NCI-H1105 (cell line): ENCODE data around the gene ANO6.
"Not testable (repeated sequence)": the region's sequence is repeated elsewhere in the genome, so short reads cannot be mapped to it uniquely, and the experiment has no call there.

Source experiments
- DNase-seq: peaks from one replicate; lab custom pipeline; 2025; lab: John Stamatoyannopoulos, UW

The ANO6 gene, protein sequence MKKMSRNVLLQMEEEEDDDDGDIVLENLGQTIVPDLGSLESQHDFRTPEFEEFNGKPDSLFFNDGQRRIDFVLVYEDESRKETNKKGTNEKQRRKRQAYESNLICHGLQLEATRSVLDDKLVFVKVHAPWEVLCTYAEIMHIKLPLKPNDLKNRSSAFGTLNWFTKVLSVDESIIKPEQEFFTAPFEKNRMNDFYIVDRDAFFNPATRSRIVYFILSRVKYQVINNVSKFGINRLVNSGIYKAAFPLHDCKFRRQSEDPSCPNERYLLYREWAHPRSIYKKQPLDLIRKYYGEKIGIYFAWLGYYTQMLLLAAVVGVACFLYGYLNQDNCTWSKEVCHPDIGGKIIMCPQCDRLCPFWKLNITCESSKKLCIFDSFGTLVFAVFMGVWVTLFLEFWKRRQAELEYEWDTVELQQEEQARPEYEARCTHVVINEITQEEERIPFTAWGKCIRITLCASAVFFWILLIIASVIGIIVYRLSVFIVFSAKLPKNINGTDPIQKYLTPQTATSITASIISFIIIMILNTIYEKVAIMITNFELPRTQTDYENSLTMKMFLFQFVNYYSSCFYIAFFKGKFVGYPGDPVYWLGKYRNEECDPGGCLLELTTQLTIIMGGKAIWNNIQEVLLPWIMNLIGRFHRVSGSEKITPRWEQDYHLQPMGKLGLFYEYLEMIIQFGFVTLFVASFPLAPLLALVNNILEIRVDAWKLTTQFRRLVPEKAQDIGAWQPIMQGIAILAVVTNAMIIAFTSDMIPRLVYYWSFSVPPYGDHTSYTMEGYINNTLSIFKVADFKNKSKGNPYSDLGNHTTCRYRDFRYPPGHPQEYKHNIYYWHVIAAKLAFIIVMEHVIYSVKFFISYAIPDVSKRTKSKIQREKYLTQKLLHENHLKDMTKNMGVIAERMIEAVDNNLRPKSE

DNA sequence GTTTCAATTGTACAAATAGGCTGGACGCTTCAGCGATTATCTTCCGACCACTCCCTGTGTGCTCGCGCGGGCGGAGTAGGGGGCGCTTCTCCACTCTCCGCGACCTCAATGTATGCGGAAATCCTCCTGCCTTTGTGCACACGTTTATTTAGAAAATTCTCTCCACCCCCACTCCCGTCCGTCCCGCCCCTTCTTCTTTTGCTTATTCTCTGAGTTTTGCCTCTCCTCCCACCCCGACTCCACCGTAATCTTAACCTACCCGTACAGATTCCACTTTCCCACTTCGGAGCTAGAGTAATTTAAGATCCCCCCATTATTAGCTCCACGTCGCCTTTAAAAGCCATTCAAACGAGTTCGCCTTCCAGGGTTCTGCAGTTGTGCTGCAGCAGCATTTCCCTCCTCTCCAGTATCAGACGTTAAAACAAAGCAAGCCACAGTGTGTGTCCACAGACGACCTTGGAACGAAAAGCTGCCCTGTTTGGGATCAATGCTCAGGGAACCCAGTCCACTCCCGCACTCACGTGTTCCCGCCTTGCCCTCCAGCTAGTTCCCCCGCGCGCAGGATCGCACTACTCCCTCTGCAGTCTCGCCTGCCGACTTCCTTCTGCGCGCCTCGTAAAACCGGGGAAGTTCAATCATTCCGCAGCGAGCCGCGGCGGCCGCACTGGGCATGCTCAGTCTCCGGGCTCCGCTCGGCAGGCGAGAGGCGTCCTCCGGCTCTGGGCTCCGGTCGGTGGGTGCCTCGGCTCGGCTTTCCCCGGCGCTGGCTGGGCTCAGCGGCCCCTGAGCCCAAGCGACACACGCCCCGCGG lies at the start of gene ANO6:
TSS of gene ANO6 (plus strand) at position 677 of the 811 bp plus-strand sequence. CDS start 227 bp downstream, outside the sequence.
- DNase-seq, result peak; percentile 86

DNA sequence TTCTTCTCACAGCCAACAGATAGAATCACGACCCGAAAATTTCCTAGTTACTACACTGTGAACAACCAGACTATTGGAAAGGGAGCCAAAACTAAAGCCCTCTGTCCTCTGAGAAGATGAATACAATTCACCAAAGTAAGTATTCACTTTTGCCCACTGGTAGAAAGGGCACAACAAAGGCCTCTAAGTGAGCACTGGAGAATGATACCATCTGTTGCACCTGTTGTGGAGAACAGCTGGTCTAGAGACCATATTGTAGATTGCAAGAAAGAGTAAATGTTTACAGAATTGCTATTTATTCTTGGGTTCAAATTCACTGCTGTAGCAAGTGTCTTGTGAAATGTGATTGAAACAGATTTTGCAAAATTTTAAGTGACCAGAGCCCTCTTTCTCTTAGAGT lies 46.9 kb upstream of the ANO6 start:
- DNase-seq, result no peak

DNA sequence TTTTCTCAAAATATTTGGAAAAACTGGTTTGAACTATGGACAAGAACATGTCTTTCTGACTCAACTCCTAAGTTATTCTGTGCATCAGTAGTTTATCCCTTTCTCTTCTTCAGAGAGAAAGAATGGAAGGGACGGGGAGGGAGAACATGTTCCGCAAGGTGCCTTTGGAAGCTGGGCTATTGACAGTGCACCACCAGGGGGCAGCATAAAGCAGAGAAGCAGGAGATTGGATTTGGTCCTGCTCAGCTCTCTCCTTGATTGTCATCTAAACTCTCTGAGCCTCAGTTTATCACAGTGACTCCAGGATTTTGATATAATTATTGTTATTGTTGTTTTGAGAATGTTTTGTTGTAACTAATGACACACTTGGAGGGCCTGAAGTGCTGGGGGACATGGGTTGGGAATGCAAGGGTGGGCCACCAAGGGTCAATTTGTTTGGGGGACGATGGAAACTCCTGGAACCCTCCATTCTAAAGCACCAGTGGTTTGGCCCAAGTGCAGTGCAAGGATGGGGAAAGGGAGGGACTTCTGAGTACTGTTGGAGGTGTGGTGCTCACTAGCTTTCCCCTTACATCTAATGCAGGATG lies 45.3 kb upstream of the ANO6 start:
- DNase-seq, result peak; percentile 71

DNA sequence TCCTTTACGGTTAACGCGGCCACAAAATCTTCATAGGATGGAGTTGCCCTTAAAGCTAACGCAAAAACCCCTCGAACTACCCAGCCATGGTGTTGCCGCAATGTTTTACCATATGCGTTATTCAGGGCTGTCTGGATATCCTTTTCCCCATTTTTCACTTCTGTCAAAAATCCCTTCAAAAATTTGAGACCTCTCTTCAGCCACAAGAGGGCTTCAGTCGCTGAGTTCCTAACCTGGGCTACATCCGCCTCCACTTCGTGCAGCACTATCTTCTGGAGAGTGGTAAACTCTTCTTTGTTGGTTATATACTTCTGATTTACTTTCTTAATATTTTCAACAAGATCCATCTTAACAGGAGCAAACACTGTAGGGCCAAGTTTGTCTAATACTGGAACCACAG lies 42.6 kb upstream of the ANO6 start:
- DNase-seq, result not testable (repeated sequence)

- no peak for DNase-seq
Measured at GRCh38 chr12:45174595-45174994, 41.3 kb upstream of the ANO6 start.

GRCh38 chr12:45178771-45179170 lies 37.1 kb upstream of the ANO6 start:
- DNase-seq, result no peak

DNA sequence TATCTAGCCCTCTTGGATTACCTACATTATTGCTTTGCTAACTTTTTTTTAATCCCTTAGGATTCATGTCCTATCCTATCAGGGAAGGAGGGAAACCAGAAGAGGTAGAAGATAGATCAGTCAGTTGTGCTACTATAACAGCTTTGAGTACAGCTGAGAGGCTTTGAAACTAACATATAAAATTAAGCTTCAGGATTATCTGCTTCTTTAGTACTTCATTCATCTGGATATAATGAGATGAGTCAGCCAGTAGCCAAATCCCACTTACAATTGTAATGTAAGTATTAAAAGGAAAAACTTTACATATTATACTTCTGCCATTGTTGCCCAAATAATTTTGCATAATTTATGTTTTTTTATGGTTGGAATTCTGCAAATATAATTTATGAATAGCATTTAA lies 33.4 kb upstream of the ANO6 start:
- no peak for DNase-seq

- no peak for DNase-seq
Measured at GRCh38 chr12:45183246-45183645, 32.6 kb upstream of the ANO6 start.

DNA sequence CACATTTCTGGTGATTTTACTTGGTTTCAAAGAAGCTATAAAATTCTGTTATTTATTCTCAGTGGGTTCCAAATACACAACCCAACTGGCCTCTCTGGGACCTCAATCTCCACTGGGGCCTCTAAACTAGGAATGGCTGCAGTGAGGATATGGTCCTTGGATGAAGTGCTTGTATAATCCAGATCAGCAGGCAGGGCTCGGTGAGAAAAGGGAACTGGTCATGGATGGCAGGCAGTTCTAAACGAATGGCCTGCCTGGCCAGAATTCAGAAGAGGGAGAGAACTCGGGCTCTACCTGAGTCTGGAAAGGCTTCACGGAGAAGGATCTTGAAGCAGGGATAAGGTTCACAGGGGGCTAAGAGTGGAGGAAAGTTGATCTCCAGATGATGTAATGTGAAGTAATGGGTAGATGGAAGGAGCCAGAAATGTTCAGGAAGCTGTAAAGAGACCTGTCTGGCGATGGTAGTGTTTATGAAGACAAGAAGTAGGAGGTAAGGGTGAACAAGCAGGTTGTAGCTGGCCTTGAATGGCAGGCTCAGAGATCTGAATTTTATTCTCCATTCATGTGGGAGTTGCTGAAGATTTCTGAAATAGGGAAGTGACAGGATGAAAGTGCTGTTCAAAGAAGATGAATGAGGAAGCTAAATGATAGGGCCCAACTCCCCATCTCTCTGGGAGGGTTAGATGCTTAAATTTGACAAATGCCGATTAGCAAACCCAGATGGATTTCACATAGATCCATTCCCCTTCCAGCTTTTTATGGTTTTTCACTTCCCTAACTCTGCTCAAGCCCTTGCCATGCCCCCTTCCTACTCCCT lies 31.5 kb upstream of the ANO6 start:
- DNase-seq, result no peak

DNA sequence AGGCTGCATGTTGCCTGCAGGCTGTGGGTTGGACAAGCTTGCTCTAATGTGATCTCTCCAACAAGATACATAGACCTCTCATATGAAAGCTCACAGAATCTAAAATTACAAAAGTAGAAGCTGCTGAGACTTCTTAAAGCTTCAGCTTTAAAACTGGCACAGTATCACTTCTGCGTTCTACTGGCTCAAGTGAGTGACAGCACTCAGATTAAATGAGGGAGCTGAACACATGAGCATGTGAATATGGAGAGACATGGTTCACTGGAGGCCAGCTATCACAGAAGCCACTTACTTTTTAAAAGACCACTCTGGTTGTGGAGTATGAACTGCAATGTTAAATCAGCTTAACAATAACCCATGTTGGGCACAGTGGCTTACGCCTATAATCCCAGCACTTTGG lies 29.1 kb upstream of the ANO6 start:
- no peak for DNase-seq

DNA sequence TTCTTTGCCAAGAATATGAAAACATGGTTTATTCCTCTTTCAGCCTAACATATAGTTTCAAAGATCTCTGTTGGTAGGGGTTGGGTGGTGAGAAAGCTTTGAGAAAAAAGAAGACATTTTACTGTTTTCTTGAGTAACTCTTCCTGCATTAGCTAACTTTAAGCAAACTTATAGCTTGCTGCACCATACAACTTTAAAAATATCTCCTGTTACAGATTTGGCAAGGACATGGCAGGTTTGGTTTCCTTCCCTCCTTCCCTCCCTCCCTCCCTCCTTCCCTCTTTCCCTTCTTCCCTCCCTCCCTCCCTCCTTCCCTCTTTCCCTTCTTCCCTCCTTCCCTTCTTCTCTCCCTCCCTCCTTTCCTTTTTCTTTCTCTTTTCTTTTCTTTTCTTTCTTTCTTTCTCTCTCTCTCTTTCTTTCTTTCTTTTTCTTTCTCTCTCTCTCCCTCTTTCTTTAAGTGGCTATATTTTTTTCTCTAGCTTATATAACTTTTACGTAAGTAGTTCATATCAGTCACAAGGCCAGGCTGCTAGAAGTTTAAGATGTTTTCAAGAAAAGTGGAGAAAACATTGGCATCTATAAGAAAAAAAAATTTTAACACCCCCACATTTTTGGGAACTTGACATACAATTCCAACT lies 26.0 kb upstream of the ANO6 start:
- no peak for DNase-seq

DNA sequence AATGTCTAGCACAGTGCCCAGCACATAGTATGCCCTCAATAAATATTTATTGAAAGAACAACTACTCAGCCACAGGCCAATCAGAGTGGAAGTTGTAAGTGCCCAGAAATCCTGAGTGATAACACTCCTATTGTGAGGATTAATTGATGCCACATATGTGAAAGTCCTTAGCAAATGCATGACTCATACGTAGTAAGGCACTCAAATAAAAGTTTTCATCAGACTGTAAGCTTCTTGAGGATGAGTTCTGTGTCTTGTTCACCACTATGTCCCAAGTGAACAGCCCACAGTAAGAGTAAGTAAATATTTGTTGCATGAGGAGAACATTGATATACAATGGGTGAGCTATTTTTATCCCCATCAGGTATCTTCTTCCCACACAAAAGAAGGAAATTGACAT lies 24.7 kb upstream of the ANO6 start:
- no peak for DNase-seq

GRCh38 chr12:45192707-45193106 lies 23.2 kb upstream of the ANO6 start:
- no peak for DNase-seq

DNA sequence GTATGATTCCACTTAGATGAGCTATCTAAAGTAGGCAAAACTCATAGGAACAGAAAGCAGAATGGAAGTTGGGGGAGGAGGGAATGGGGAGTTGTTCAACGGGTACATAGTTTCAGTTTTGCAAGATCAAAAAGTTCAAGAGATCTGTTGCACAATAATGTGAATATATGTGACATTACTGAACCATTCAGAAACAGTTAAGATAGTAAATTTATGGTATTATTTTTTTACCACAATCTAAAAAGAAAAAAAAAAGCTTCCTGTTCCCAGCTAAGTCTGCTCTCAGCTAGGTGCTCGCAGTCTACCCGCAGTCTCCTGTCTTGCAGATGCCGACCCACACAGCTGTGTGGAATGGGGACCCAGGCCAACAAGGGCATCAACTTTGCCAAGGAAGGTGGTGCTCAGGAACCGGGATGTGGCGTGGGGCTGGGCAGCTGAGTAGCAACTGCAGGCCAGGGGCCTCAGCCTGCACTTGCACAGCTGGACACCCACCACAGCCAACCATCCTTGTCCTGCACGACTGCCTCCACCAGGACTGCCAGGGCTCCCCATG lies 15.3 kb upstream of the ANO6 start:
- DNase-seq, result no peak

DNA sequence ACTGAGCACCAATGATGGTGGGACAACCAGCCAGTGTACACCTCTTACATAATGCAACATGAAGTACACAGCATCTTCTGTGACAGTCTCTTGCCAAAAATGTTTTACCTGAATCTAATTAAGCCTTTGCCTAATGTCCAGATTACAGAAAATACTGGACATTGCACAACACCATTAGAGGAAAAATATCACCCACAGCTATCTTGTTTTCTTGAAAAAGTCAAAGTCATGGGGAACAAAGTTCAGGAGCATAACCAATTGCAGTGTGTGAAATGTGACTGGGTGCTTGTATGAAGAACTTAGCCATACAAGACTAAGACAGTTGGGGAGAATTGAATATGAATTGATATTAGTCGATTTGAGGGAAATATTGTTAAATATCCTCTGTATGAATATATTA lies 12.1 kb upstream of the ANO6 start:
- no peak for DNase-seq

DNA sequence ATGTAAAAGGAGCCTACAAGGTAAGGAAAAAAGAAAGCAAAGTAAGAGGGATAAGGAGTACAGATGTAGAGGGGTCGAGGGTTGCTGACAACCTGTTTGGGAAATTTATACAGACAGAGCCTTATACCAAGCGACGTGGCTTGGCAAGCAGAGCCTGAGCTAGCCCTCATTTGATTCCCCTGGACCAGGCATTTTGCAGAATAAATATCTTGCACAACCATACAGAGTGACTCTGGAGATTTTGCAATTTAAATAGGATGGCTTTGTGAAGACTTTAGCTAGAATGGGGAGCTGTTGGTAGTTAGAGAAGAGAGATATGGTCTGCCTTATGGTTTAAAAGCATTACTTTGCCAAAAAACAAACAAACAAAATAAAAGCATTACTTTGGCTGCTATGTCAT lies 11.1 kb upstream of the ANO6 start:
- no peak for DNase-seq

DNA sequence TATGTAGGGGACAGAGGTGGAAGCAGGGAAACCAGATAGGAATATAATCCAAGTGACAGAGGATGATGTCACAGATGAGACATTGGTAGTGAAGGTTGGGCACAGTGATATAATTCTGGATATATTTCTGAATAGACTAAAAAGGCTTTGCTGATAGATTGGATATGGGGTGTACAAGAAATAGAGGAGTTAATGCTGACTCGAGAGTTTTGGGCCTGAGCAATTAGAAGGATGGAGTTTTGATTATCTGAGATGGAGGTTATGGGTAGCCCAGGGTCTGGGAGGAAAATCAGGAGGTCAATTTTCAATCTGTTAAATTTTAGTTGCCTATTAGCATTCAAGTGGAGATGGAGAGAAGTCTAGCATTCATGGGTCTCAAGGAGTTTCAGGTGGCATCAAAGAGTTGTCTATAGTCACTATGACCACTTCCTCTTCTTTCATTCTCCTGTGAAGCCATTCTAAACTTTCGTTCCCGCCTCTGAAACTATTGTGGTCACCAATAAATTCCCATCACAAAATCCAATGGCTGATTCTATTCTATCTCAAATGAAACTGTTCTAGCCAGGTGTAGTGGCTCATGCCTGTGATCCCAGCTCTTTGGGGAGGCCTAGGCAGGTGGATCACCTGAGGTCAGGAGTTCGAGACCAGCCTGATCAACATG lies 10.6 kb upstream of the ANO6 start:
- DNase-seq, result no peak

- DNase-seq, result no peak
Measured at GRCh38 chr12:45208604-45209487, 7.0 kb upstream of the ANO6 start.

GRCh38 chr12:45209784-45210183 lies 6.1 kb upstream of the ANO6 start:
- DNase-seq, result no peak
